Effector memory CD4-positive, alpha-beta T cell (primary cell): Measurements from ENCODE around the gene SEC61B.

Experiments used
- DNase-seq, 3 donors: peaks; one replicate each; pipeline ENCODE4 v3.0.0-alpha.2; 2020
- H3K27ac ChIP-seq: 2 replicates; pipeline ENCODE4 v1.7.0; 2013; ENCODE audit warnings: mild to moderate bottlenecking, low read length, moderate library complexity; ENCODE audit not compliant: insufficient read depth, poor library complexity, severe bottlenecking
- H3K27me3 ChIP-seq: replicated peaks from 2 replicates; pipeline ENCODE4 v1.7.0; 2013; ENCODE audit warnings: mild to moderate bottlenecking, low read length; ENCODE audit not compliant: insufficient read depth, control insufficient read depth, poor library complexity, severe bottlenecking
- H3K36me3 ChIP-seq: 2 replicates; pipeline ENCODE4 v1.7.0; 2013; ENCODE audit warnings: mild to moderate bottlenecking, low read length, moderate library complexity; ENCODE audit not compliant: control insufficient read depth, insufficient read depth
- H3K4me1 ChIP-seq: 2 replicates; pipeline ENCODE4 v1.7.0; 2013; ENCODE audit warnings: low read length, mild to moderate bottlenecking; ENCODE audit not compliant: control insufficient read depth, insufficient read depth, poor library complexity, severe bottlenecking
- H3K4me3 ChIP-seq: 2 replicates; pipeline ENCODE4 v1.7.0; 2013; ENCODE audit warnings: low read length, low read depth, mild to moderate bottlenecking; ENCODE audit not compliant: insufficient read depth, poor library complexity, severe bottlenecking
- H3K9me3 ChIP-seq: 2 replicates; pipeline ENCODE4 v1.7.0; 2013; ENCODE audit warnings: mild to moderate bottlenecking, low read length, moderate library complexity; ENCODE audit not compliant: control insufficient read depth

The SEC61B gene

GRCh38 chr9:99266255-99267023 lies 44.4 kb downstream of the SEC61B start:
- H3K27me3 ChIP-seq: no peaks in the 10 kb centered on the region
- H3K9me3 ChIP-seq: no peaks in the 10 kb centered on the region
- peaks cover 2% of the 10 kb centered on the region for H3K4me1 ChIP-seq
- H3K4me3 ChIP-seq: peak overlapping the region; percentile 8
- H3K36me3 ChIP-seq: no peaks in the 10 kb centered on the region
- DNase-seq: peak in 2 of 3 donors; percentile 4 to 21
- no peak overlapping the region for H3K27ac ChIP-seq

GRCh38 chr9:99269416-99269815 lies 47.3 kb downstream of the SEC61B start:
- Histone ChIP-seq H3K27me3 (no peaks in the 10 kb centered on the region), H3K27ac (no peak overlapping the region), H3K36me3 (no peaks in the 10 kb centered on the region), H3K4me3 (no peak overlapping the region), H3K4me1 (peaks cover 2% of the 10 kb centered on the region), H3K9me3 (no peaks in the 10 kb centered on the region)
- no peak for DNase-seq

- Histone ChIP-seq H3K36me3 (no peaks in the 10 kb centered on the region), H3K27me3 (no peaks in the 10 kb centered on the region), H3K4me3 (no peak overlapping the region), H3K27ac (no peak overlapping the region), H3K4me1 (peaks cover 2% of the 10 kb centered on the region), H3K9me3 (no peaks in the 10 kb centered on the region)
- no peak for DNase-seq
These were observed 48.4 kb downstream of the SEC61B start for GRCh38 chr9:99270491-99270890.

GRCh38 chr9:99272836-99273235 lies 50.8 kb downstream of the SEC61B start:
- DNase-seq: no peak
- H3K4me3 ChIP-seq: no peak overlapping the region
- no peaks in the 10 kb centered on the region for H3K9me3 ChIP-seq
- H3K27me3 ChIP-seq: no peaks in the 10 kb centered on the region
- H3K36me3 ChIP-seq: no peaks in the 10 kb centered on the region
- H3K27ac ChIP-seq: no peak overlapping the region
- no peaks in the 10 kb centered on the region for H3K4me1 ChIP-seq

GRCh38 chr9:99274016-99274415 lies 51.9 kb downstream of the SEC61B start:
- H3K36me3 ChIP-seq: no peaks in the 10 kb centered on the region
- H3K27ac ChIP-seq: no peak overlapping the region
- H3K27me3 ChIP-seq: no peaks in the 10 kb centered on the region
- no peak overlapping the region for H3K4me3 ChIP-seq
- DNase-seq: no peak
- no peaks in the 10 kb centered on the region for H3K4me1 ChIP-seq
- H3K9me3 ChIP-seq: no peaks in the 10 kb centered on the region

GRCh38 chr9:99274495-99274894 lies 52.4 kb downstream of the SEC61B start:
- Histone ChIP-seq H3K9me3 (no peaks in the 10 kb centered on the region), H3K4me1 (no peaks in the 10 kb centered on the region), H3K4me3 (no peak overlapping the region), H3K36me3 (no peaks in the 10 kb centered on the region), H3K27me3 (no peaks in the 10 kb centered on the region), H3K27ac (no peak overlapping the region)
- no peak for DNase-seq
